Right lobe of liver (tissue), 4 donors: ENCODE results near the gene EML6.

Experiments used
- POLR2A ChIP-seq: fragments of 450-650 bp; IDR thresholded peaks from one replicate; pipeline ENCODE4 v1.6.1; 2017; ENCODE audit warnings: antibody characterized with exemption, mild to moderate bottlenecking
- TF ChIP-seq, protein P1 (sequence below), 4 donors: fragments of 200-600 bp in 3 of 4; fragments of 450-650 bp in 1 of 4; IDR thresholded peaks; one replicate each; pipeline versions ENCODE4 v1.5.1 to v1.8.0; 2016 to 2022; ENCODE audit warnings: antibody characterized with exemption in 4 of 4, mild to moderate bottlenecking in 2 of 4
- donor health status: DM: no; HTN: no; CAD: no.
- donor health status: DM: no; HTN: no; CAD: no.
- donor health status: DM: no; HTN: yes; CAD: no.

- TF ChIP-seq, protein P1, sequence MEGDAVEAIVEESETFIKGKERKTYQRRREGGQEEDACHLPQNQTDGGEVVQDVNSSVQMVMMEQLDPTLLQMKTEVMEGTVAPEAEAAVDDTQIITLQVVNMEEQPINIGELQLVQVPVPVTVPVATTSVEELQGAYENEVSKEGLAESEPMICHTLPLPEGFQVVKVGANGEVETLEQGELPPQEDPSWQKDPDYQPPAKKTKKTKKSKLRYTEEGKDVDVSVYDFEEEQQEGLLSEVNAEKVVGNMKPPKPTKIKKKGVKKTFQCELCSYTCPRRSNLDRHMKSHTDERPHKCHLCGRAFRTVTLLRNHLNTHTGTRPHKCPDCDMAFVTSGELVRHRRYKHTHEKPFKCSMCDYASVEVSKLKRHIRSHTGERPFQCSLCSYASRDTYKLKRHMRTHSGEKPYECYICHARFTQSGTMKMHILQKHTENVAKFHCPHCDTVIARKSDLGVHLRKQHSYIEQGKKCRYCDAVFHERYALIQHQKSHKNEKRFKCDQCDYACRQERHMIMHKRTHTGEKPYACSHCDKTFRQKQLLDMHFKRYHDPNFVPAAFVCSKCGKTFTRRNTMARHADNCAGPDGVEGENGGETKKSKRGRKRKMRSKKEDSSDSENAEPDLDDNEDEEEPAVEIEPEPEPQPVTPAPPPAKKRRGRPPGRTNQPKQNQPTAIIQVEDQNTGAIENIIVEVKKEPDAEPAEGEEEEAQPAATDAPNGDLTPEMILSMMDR (IDR thresholded peaks at IDR 0.05), result no peak
- TF ChIP-seq POLR2A, result no peak
Measured at GRCh38 chr2:54692556-54692955, 30.9 kb upstream of the EML6 start.
